HCT116 (cell line): ENCODE data around the gene UCKL1. TPM values are rescaled to one million over a fixed set of nuclear protein-coding genes. Genes with fewer than 3 reads are reported as not detected.

Experiments used
- ATAC-seq: fragments of 200-7000 bp; cut with Tn5 transposase; 2 replicates; pipeline ENCODE4 v1.9.1; 2020; ENCODE audit warnings: mild to moderate bottlenecking, moderate library complexity
- BruUV-seq: library from RNA; stranded (reverse); fragments of 400-500 nt; replicated peaks from 2 replicates; lab custom pipeline; 2021; lab: Mats Ljungman, UMichigan
- CTCF ChIA-PET: fragments of 300-600 bp; sonication (Branson Sonifier 250); formaldehyde crosslinking; loops from one replicate; lab custom pipeline; 2021; ENCODE audit warnings: antibody characterized with exemption; lab: Charles Lee
- POLR2A ChIA-PET: fragments of 300-600, 350-600 bp; sonication (Branson Sonifier 250); formaldehyde crosslinking; loops from one replicate; lab custom pipeline; 2021; ENCODE audit warnings: antibody characterized with exemption; lab: Charles Lee
- RAD21 ChIA-PET, 2 experiments: fragments of 300-600 bp; sonication (Branson Sonifier 250); formaldehyde crosslinking; loops; one replicate each; lab custom pipeline; 2023; ENCODE audit warnings: low total read pairs in 2 of 2; ENCODE audit not compliant: uncharacterized antibody in 2 of 2, unreplicated experiment in 2 of 2, low non-redundant PET in 1 of 2; lab: Charles Lee
- DNase-seq: peaks from one replicate; pipeline ENCODE4 v3.0.0-alpha.2; 2010; ENCODE audit warnings: low read depth, low spot score
- H2AFZ ChIP-seq: fragments of 200-600 bp; shearing (Covaris generic), sonication (generic); 2 replicates; pipeline ENCODE4 v1.6.1; 2017; ENCODE audit warnings: low read depth, mixed run types, mixed read lengths, antibody characterized with exemption, low read length; ENCODE audit not compliant: poor library complexity, severe bottlenecking
- H3K27ac ChIP-seq: 2 replicates; pipeline ENCODE4 v1.5.1; 2012; ENCODE audit warnings: low read depth, low read length
- H3K27me3 ChIP-seq: fragments of 200-600 bp; sonication (generic); 2 replicates; pipeline ENCODE4 v1.6.1; 2016; ENCODE audit warnings: mixed run types, low read length, mixed read lengths; ENCODE audit not compliant: insufficient read depth
- H3K36me3 ChIP-seq, 2 experiments: fragments of 200-500 bp in 1 of 2; fragments of 200-600 bp in 1 of 2; sonication (Bioruptor generic) in 1 of 2; sonication (generic) in 1 of 2; 2 replicates each; pipeline versions ENCODE4 v1.5.1 to v1.6.1; 2014 to 2016; ENCODE audit warnings: low read length in 2 of 2, inconsistent platforms in 1 of 2, mixed read lengths in 1 of 2, mixed run types in 1 of 2; ENCODE audit not compliant: insufficient read depth in 2 of 2, control insufficient read depth in 1 of 2
- H3K4me1 ChIP-seq, 2 experiments: fragments of 200-600 bp in 1 of 2; sonication (generic) in 1 of 2; 2 replicates each; pipeline versions ENCODE4 v1.5.1 to v1.6.1; 2012 to 2017; ENCODE audit warnings: low read length in 2 of 2, inconsistent platforms in 1 of 2, mild to moderate bottlenecking in 1 of 2, mixed read lengths in 1 of 2, mixed run types in 1 of 2, moderate library complexity in 1 of 2; ENCODE audit not compliant: insufficient read depth in 2 of 2, control insufficient read depth in 1 of 2
- H3K4me2 ChIP-seq: fragments of 200-600 bp; sonication (generic); 2 replicates; pipeline ENCODE4 v1.6.1; 2017; ENCODE audit warnings: mixed run types, low read length, mixed read lengths
- H3K4me3 ChIP-seq, 2 experiments: fragments of 200-600 bp in 1 of 2; sonication (generic) in 1 of 2; replicated peaks in 1 of 2; 2 replicates each; pipeline ENCODE4 v1.5.1; 2011 to 2016; ENCODE audit warnings: low read length in 2 of 2, control low read depth in 1 of 2, low read depth in 1 of 2, mild to moderate bottlenecking in 1 of 2, mixed read lengths in 1 of 2, mixed run types in 1 of 2
- H3K79me2 ChIP-seq: fragments of 200-600 bp; sonication (generic); 2 replicates; pipeline ENCODE4 v1.6.1; 2017; ENCODE audit warnings: mild to moderate bottlenecking, mixed run types, low read length, moderate library complexity, mixed read lengths; ENCODE audit not compliant: insufficient read depth
- H3K9ac ChIP-seq: fragments of 200-600 bp; sonication (generic); 2 replicates; pipeline ENCODE4 v1.6.1; 2016; ENCODE audit warnings: low read length, mixed read lengths
- H3K9me2 ChIP-seq: fragments of 200-600 bp; sonication (generic), shearing (Covaris generic); 2 replicates; pipeline ENCODE4 v1.6.1; 2017; ENCODE audit warnings: mixed run types, mild to moderate bottlenecking, moderate library complexity; ENCODE audit not compliant: insufficient read depth
- H3K9me3 ChIP-seq, 2 experiments: fragments of 200-500 bp in 1 of 2; fragments of 200-600 bp in 1 of 2; sonication (Bioruptor generic) in 1 of 2; sonication (generic) in 1 of 2; 2 replicates each; pipeline ENCODE4 v1.6.1; 2014 to 2017; ENCODE audit warnings: low read length in 2 of 2, mixed read lengths in 2 of 2, inconsistent platforms in 1 of 2, low read depth in 1 of 2, mild to moderate bottlenecking in 1 of 2, mixed run types in 1 of 2, moderate library complexity in 1 of 2; ENCODE audit not compliant: control insufficient read depth in 1 of 2, insufficient read depth in 1 of 2
- H4K20me1 ChIP-seq: fragments of 200-600 bp; sonication (generic), shearing (Covaris generic); 2 replicates; pipeline ENCODE4 v1.6.1; 2017; ENCODE audit warnings: mixed run types, mild to moderate bottlenecking, moderate library complexity; ENCODE audit not compliant: insufficient read depth
- EGR1 ChIP-seq: IDR thresholded peaks from 2 replicates; pipeline ENCODE4 v1.6.1; 2012; ENCODE audit warnings: low read depth
- ELF1 ChIP-seq: IDR thresholded peaks from 2 replicates; pipeline ENCODE4 v1.6.1; 2012; ENCODE audit warnings: low read depth, borderline replicate concordance
- EZH2 ChIP-seq: fragments of 200-600 bp; sonication (generic); IDR thresholded peaks from 2 replicates; pipeline ENCODE4 v1.6.1; 2017; ENCODE audit warnings: antibody characterized with exemption, mixed run types
- JUND ChIP-seq: IDR thresholded peaks from 2 replicates; pipeline ENCODE4 v1.6.1; 2012
- MAX ChIP-seq: IDR thresholded peaks from 2 replicates; pipeline ENCODE4 v1.6.1; 2012
- POLR2A ChIP-seq: IDR thresholded peaks from 2 replicates; pipeline ENCODE4 v1.7.0; 2011; ENCODE audit warnings: borderline replicate concordance; ENCODE audit not compliant: insufficient read depth, insufficient read length; ENCODE audit errors: extremely low read depth
- POLR2AphosphoS5 ChIP-seq: IDR thresholded peaks from 2 replicates; pipeline ENCODE4 v1.6.1; 2011; ENCODE audit warnings: mild to moderate bottlenecking, low read depth, low read length, moderate library complexity
- SRF ChIP-seq: IDR thresholded peaks from 2 replicates; pipeline ENCODE4 v1.6.1; 2012; ENCODE audit warnings: low read depth
- TCF7L2 ChIP-seq: IDR thresholded peaks from 2 replicates; pipeline ENCODE4 v1.7.0; 2011; ENCODE audit warnings: borderline replicate concordance, inconsistent platforms; ENCODE audit not compliant: insufficient read depth, insufficient read length; ENCODE audit errors: extremely low read depth
- ZBTB33 ChIP-seq: IDR thresholded peaks from 2 replicates; pipeline ENCODE4 v1.6.1; 2011; ENCODE audit warnings: mild to moderate bottlenecking, low read length, moderate library complexity; ENCODE audit not compliant: insufficient replicate concordance; ENCODE audit errors: extremely low read depth
- ZFX ChIP-seq: fragments of 450-650 bp; IDR thresholded peaks from 2 replicates; pipeline ENCODE4 v1.6.1; 2017
- ZNF274 ChIP-seq: fragments of 200-500 bp; sonication (Bioruptor generic); IDR thresholded peaks from 2 replicates; pipeline ENCODE4 v1.6.1; 2014; ENCODE audit warnings: mild to moderate bottlenecking, low read depth, low read length, inconsistent platforms
- intact Hi-C: fragments of 100-400 bp; cut with micrococcal nuclease; formaldehyde crosslinking; loops from 2 replicates; pipeline ENCODE4 v1.10.0; 2022
- total RNA-seq: library from RNA; stranded (reverse); gene quantifications from one replicate; pipeline ENCODE4 v1.2.1, GENCODE V29; 2021; ENCODE audit not compliant: unreplicated experiment

The UCKL1 gene
- total RNA-seq, 1 experiment from 2014 or later = 54.2 TPM

GRCh38 chr20:64003960-64004725, 47.9 kb upstream of the UCKL1 start:
- Histone ChIP-seq H3K9me2 (no peaks in the 10 kb centered on the region), H3K9me3 (peaks cover 3 to 7% of the 10 kb centered on the region in 2 experiments; a peak in 2 of 4 replicates), H3K79me2 (peaks cover 43% of the 10 kb centered on the region), H3K27me3 (no peaks in the 10 kb centered on the region), H3K4me1 (no peaks in the 10 kb centered on the region), H3K27ac (no peak overlapping the region), H3K4me3 (no peak overlapping the region), H3K9ac (no peak overlapping the region), H2AFZ (no peak overlapping the region), H3K36me3 (peaks cover 30 to 46% of the 10 kb centered on the region in 2 experiments), H3K4me2 (no peak overlapping the region), H4K20me1 (no peaks in the 10 kb centered on the region)
- TF ChIP-seq TCF7L2 = no peak
- no peak for TF ChIP-seq ZFX
- TF ChIP-seq SRF = no peak
- no peak for TF ChIP-seq ZBTB33
- CTCF ChIA-PET = no interaction called here
- DNase-seq (no peak), ATAC-seq (no peak)
- RAD21 ChIA-PET = no interaction called here
- no TSS peak for BruUV-seq
- intact Hi-C loops = no loop called here
- POLR2A ChIA-PET = no interaction called here

GRCh38 chr20:64001607-64002011, 45.4 kb upstream of the UCKL1 start:
- DNase-seq = no peak
- intact Hi-C loops = no loop called here
- peaks cover 28 to 40% of the 10 kb centered on the region in 2 experiments for H3K36me3 ChIP-seq
- RAD21 ChIA-PET = no interaction called here
- no peaks in the 10 kb centered on the region for H3K4me1 ChIP-seq
- no peaks in the 10 kb centered on the region for H4K20me1 ChIP-seq
- POLR2A ChIA-PET = no interaction called here
- H3K27me3 ChIP-seq = no peaks in the 10 kb centered on the region
- no peak overlapping the region for H3K9ac ChIP-seq
- ATAC-seq = no peak
- H2AFZ ChIP-seq = no peak overlapping the region
- CTCF ChIA-PET = no interaction called here
- H3K9me3 ChIP-seq = no peaks in the 10 kb centered on the region
- BruUV-seq = no TSS peak
- no peak overlapping the region for H3K27ac ChIP-seq
- no peak overlapping the region for H3K4me3 ChIP-seq
- peaks cover 29% of the 10 kb centered on the region; the same call in 1 of the 2 replicates for H3K79me2 ChIP-seq
- H3K4me2 ChIP-seq = no peak overlapping the region
- no peaks in the 10 kb centered on the region for H3K9me2 ChIP-seq
- TF ChIP-seq MAX = no peak
- TF ChIP-seq POLR2A = no peak
- no peak for TF ChIP-seq ZBTB33
- TF ChIP-seq EZH2 = no peak
- TF ChIP-seq JUND = no peak
- no peak for TF ChIP-seq ZNF274
- no peak for TF ChIP-seq POLR2AphosphoS5
- TF ChIP-seq EGR1 = no peak
- TF ChIP-seq SRF = no peak
- no peak for TF ChIP-seq ELF1
- no peak for TF ChIP-seq TCF7L2
